Astrocyte of the spinal cord (primary cell): ENCODE measurements around the gene FGF16.

Source experiments
- DNase-seq: peaks from one replicate; pipeline ENCODE4 v3.0.0; 2011; ENCODE audit warnings: low read depth, low spot score
- H3K4me3 ChIP-seq: 2 replicates; pipeline ENCODE4 v1.5.1; 2011; ENCODE audit warnings: low read depth, mild to moderate bottlenecking, low read length, moderate library complexity
- CTCF ChIP-seq: IDR thresholded peaks from 2 replicates; pipeline ENCODE4 v1.5.1; 2012; ENCODE audit warnings: low read depth, mild to moderate bottlenecking, low read length, inconsistent platforms
- in situ Hi-C: cut with HindIII; loops from 2 replicates; pipeline ENCODE4 v1.10.0; 2017; ENCODE audit warnings: low sequenced_read_pairs

FGF16 gene

GRCh38 chrX:77444075-77444474 is 3.1 kb upstream of the FGF16 start:
- TF ChIP-seq CTCF = no peak
- no peak overlapping the region for H3K4me3 ChIP-seq
- DNase-seq = no peak
- in situ Hi-C loops = no loop called here

GRCh38 chrX:77444545-77444944 is 2.6 kb upstream of the FGF16 start:
- in situ Hi-C loops = no loop called here
- no peak for DNase-seq
- no peak for TF ChIP-seq CTCF
- H3K4me3 ChIP-seq = no peak overlapping the region

- in situ Hi-C loops = no loop called here
- peak overlapping the region; percentile 31 for H3K4me3 ChIP-seq
- peak; percentile 35 for TF ChIP-seq CTCF
- DNase-seq = no peak
Measured at GRCh38 chrX:77446029-77446585, 1.1 kb upstream of the FGF16 start.

- no peak for TF ChIP-seq CTCF
- in situ Hi-C loops = no loop called here
- no peak overlapping the region for H3K4me3 ChIP-seq
- DNase-seq = no peak
Measured at GRCh38 chrX:77447653-77448569, 722 bp downstream of the FGF16 start.

- in situ Hi-C loops = no loop called here
- no peak overlapping the region for H3K4me3 ChIP-seq
- DNase-seq = no peak
- TF ChIP-seq CTCF = no peak
Measured at GRCh38 chrX:77450415-77450814, 3.2 kb downstream of the FGF16 start.

GRCh38 chrX:77450996-77451395 is 3.8 kb downstream of the FGF16 start:
- DNase-seq = peak; percentile 55

More at GRCh38 chrX:77450996-77451395, 3.8 kb downstream of the FGF16 start:
- in situ Hi-C loops = no loop called here
- no peak for TF ChIP-seq CTCF
- no peak overlapping the region for H3K4me3 ChIP-seq
